ENCODE data around the gene ZNHIT1.

DNA sequence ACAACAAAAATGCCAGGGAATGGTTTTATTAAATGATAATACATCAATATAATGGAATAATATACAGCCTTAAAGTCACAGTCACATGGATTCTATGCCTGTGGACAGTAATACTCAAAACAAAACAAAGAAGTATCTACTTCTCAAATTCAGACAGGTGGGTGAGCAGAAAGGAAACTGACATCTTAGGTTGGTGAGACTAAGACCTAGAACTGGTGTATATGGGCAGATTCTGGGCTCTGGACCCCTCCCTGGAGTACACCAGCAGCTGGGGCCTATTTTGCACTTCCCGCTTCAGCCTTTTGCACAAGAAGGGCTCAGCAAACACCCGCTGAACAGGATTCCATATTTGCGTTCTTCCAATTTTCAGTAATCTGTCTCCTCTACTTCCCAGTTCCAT, 32.4 kb downstream of the ZNHIT1 start:
- no peak for TF ChIP-seq POLR2A (IDR thresholded peaks at IDR 0.05)
- TF ChIP-seq, protein P1, sequence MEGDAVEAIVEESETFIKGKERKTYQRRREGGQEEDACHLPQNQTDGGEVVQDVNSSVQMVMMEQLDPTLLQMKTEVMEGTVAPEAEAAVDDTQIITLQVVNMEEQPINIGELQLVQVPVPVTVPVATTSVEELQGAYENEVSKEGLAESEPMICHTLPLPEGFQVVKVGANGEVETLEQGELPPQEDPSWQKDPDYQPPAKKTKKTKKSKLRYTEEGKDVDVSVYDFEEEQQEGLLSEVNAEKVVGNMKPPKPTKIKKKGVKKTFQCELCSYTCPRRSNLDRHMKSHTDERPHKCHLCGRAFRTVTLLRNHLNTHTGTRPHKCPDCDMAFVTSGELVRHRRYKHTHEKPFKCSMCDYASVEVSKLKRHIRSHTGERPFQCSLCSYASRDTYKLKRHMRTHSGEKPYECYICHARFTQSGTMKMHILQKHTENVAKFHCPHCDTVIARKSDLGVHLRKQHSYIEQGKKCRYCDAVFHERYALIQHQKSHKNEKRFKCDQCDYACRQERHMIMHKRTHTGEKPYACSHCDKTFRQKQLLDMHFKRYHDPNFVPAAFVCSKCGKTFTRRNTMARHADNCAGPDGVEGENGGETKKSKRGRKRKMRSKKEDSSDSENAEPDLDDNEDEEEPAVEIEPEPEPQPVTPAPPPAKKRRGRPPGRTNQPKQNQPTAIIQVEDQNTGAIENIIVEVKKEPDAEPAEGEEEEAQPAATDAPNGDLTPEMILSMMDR (IDR thresholded peaks at IDR 0.05): no peak

Data from body of pancreas (tissue), 4 donors.